ENCODE results near the gene MB21D2. TPM values are rescaled to one million over a fixed set of nuclear protein-coding genes. Genes with fewer than 3 reads are reported as not detected.

MB21D2 gene
- total RNA-seq, result 11.2 and 11.9 TPM in 2 replicates

GRCh38 chr3:192917404-192918274 is at the start of gene MB21D2:
Gene MB21D2, minus strand, starts transcription at chr3:192917856. Its CDS starts 16 bp downstream, at chr3:192917840.

Other genes with a start within 250 kb of the MB21D2 start
- gene FGF12, start 190.3 kb downstream of the MB21D2 start, total RNA-seq, result 0.09 TPM in 1 of 2 replicates, not detected in the other